Endothelial cell of umbilical vein (primary cell): ENCODE results near the gene SOCS7. TPM values are rescaled to one million over a fixed set of nuclear protein-coding genes. Genes with fewer than 3 reads are reported as not detected.

ENCODE experiments used
- BruUV-seq: library from RNA; stranded (reverse); fragments of 400-500 nt; replicated peaks from 2 replicates; lab custom pipeline; 2021; lab: Mats Ljungman, UMichigan
- CTCF ChIA-PET: fragments of 300-600, 350-600 bp; sonication (Branson Sonifier 250); formaldehyde crosslinking; loops from one replicate; lab custom pipeline; 2021; ENCODE audit warnings: antibody characterized with exemption, inconsistent platforms; lab: Charles Lee
- POLR2A ChIA-PET: fragments of 300-600, 350-600 bp; sonication (Branson Sonifier 250); formaldehyde crosslinking; loops from one replicate; lab custom pipeline; 2021; ENCODE audit warnings: antibody characterized with exemption, inconsistent platforms; lab: Charles Lee
- DNase-seq: peaks from one replicate; pipeline ENCODE4 v3.0.0-alpha.2; 2011; ENCODE audit warnings: low read depth, low spot score
- FAIRE-seq: peaks from 2 replicates; lab custom pipeline; 2011; peaks lifted over from hg19 to GRCh38; lab: Jason Lieb, UNC
- H2AFZ ChIP-seq: 2 replicates; pipeline ENCODE4 v1.6.0; 2012; ENCODE audit warnings: low read depth, low read length, control low read depth, inconsistent platforms
- H3K27ac ChIP-seq: 2 replicates; pipeline ENCODE4 v1.5.1; 2011; ENCODE audit warnings: low read depth, mild to moderate bottlenecking, control low read depth, low read length, moderate library complexity; ENCODE audit not compliant: insufficient read depth
- H3K27me3 ChIP-seq, 2 experiments: 2 replicates each; pipeline versions ENCODE4 v1.6.0 to v1.6.1; 2011; ENCODE audit warnings: low read length in 2 of 2, mixed read lengths in 1 of 2; ENCODE audit not compliant: control insufficient read depth in 2 of 2, insufficient read depth in 2 of 2
- H3K36me3 ChIP-seq, 2 experiments: 2 replicates in 1 of 2; 3 replicates in 1 of 2; pipeline ENCODE4 v1.5.1; 2011; ENCODE audit warnings: low read length in 2 of 2, mild to moderate bottlenecking in 1 of 2, moderate library complexity in 1 of 2; ENCODE audit not compliant: control insufficient read depth in 2 of 2, insufficient read depth in 2 of 2; ENCODE audit errors: extremely low read depth in 1 of 2
- H3K4me1 ChIP-seq: 3 replicates; pipeline ENCODE4 v1.5.1; 2011; ENCODE audit warnings: mild to moderate bottlenecking, low read length; ENCODE audit not compliant: control insufficient read depth, insufficient read depth; ENCODE audit errors: extremely low read depth
- H3K4me2 ChIP-seq: 2 replicates; pipeline ENCODE4 v1.6.1; 2011; ENCODE audit warnings: low read length, control low read depth, mixed read lengths; ENCODE audit not compliant: insufficient read depth
- H3K4me3 ChIP-seq, 3 experiments: fragments of 200-600 bp in 1 of 3; sonication (generic), shearing (Covaris generic) in 1 of 3; replicated peaks in 1 of 3; 2 replicates each; pipeline ENCODE4 v1.5.1; 2011 to 2016; ENCODE audit warnings: control low read depth in 3 of 3, low read length in 3 of 3, mild to moderate bottlenecking in 2 of 3, inconsistent platforms in 1 of 3, low read depth in 1 of 3, moderate library complexity in 1 of 3; ENCODE audit not compliant: insufficient read depth in 1 of 3
- H3K79me2 ChIP-seq: 2 replicates; pipeline ENCODE4 v1.6.0; 2012; ENCODE audit warnings: low read length, inconsistent platforms; ENCODE audit not compliant: control insufficient read depth, insufficient read depth
- H3K9ac ChIP-seq: replicated peaks from 2 replicates; pipeline ENCODE3; 2011; ENCODE audit warnings: low read length, control low read depth; ENCODE audit not compliant: insufficient read depth; ENCODE audit errors: extremely low read depth
- H3K9me1 ChIP-seq: replicated peaks from 3 replicates; pipeline ENCODE4 v1.6.0; 2011; ENCODE audit warnings: mild to moderate bottlenecking, low read length; ENCODE audit not compliant: control insufficient read depth, insufficient read depth; ENCODE audit errors: extremely low read depth
- H3K9me3 ChIP-seq: replicated peaks from 2 replicates; pipeline ENCODE4 v1.5.1; 2012; ENCODE audit warnings: low read length, inconsistent platforms; ENCODE audit not compliant: control insufficient read depth, insufficient read depth
- H4K20me1 ChIP-seq: replicated peaks from 2 replicates; pipeline ENCODE3; 2011; ENCODE audit warnings: mild to moderate bottlenecking, low read length; ENCODE audit not compliant: control insufficient read depth, insufficient read depth; ENCODE audit errors: extremely low read depth
- CTCF ChIP-seq, 2 donors: IDR thresholded peaks; 1 replicate in 1 of 2; 2 replicates in 1 of 2; pipeline ENCODE4 v1.5.1; 2011; ENCODE audit warnings: low read length in 2 of 2, mild to moderate bottlenecking in 2 of 2, moderate library complexity in 2 of 2, control low read depth in 1 of 2, inconsistent platforms in 1 of 2, low read depth in 1 of 2; ENCODE audit not compliant: insufficient read depth in 1 of 2; ENCODE audit errors: extremely low read depth in 1 of 2
- EZH2 ChIP-seq: IDR thresholded peaks from 2 replicates; pipeline ENCODE4 v1.6.1; 2012; ENCODE audit warnings: borderline replicate concordance, low read depth, mild to moderate bottlenecking, moderate library complexity, low read length, inconsistent platforms; ENCODE audit not compliant: severe bottlenecking
- FOS ChIP-seq: IDR thresholded peaks from 2 replicates; pipeline ENCODE4 v1.6.1; 2011; ENCODE audit warnings: mild to moderate bottlenecking, low read length, moderate library complexity, borderline replicate concordance; ENCODE audit not compliant: insufficient read depth
- GATA2 ChIP-seq: IDR thresholded peaks from 2 replicates; pipeline ENCODE4 v1.7.0; 2011; ENCODE audit warnings: low read depth, mild to moderate bottlenecking, moderate library complexity, mixed read lengths, low read length; ENCODE audit not compliant: insufficient read length, insufficient read depth
- JUN ChIP-seq: IDR thresholded peaks from 2 replicates; pipeline ENCODE4 v1.6.1; 2011; ENCODE audit warnings: borderline replicate concordance, low read depth; ENCODE audit not compliant: insufficient read length, insufficient read depth
- MAX ChIP-seq: IDR thresholded peaks from 2 replicates; pipeline ENCODE4 v1.6.1; 2011; ENCODE audit not compliant: insufficient read depth, insufficient read length
- MYC ChIP-seq: IDR thresholded peaks from one replicate; pipeline ENCODE4 v1.6.1; 2011; ENCODE audit warnings: mild to moderate bottlenecking, low read depth, low read length
- POLR2A ChIP-seq: IDR thresholded peaks from 2 replicates; pipeline ENCODE4 v1.6.1; 2012; ENCODE audit warnings: low read depth, mild to moderate bottlenecking, control low read depth, low read length
- POLR2AphosphoS5 ChIP-seq: IDR thresholded peaks from 2 replicates; pipeline ENCODE4 v1.6.1; 2012; ENCODE audit warnings: low read depth, mild to moderate bottlenecking, control low read depth, low read length, moderate library complexity; ENCODE audit not compliant: insufficient read depth
- dilution Hi-C: fragments of 300-500 bp; cut with MboI; formaldehyde crosslinking; loops from one replicate; pipeline ENCODE4 v1.15.0; 2019; ENCODE audit warnings: low sequenced_read_pairs; ENCODE audit not compliant: extremely low pct_ligation_motif_present
- intact Hi-C: fragments of 100-400 bp; cut with micrococcal nuclease; formaldehyde crosslinking; loops from one replicate; pipeline ENCODE4 v1.10.0; 2022
- polyA plus RNA-seq, 4 experiments: library from polyadenylated mRNA; depleted of rRNA in 3 of 4; stranded (reverse) in 3 of 4; unstranded in 1 of 4; fragments of >200 nt; gene quantifications; 2 replicates each; pipeline versions ENCODE4 v1.2.1 to v1.2.3, GENCODE V29; 2011 to 2012; ENCODE audit warnings: missing spikeins in 1 of 4
- total RNA-seq: library from RNA; stranded (reverse); gene quantifications from 2 replicates; pipeline ENCODE4 v1.2.3, GENCODE V29; 2021

Gene SOCS7
- total and polyA plus RNA-seq, 2 donors (not counting 3 experiments of a cell fraction or from before 2014, with no cell fraction given) = 5.9 to 10.4 TPM

GRCh38 chr17:38404174-38404943 is 52.7 kb downstream of the SOCS7 start:
- ChIA-PET CTCF (interaction anchor here (0.8 to 2.4 kb wide), 5 partner anchors 7 to 55 kb away, joined by 3 to 14 read pairs (median 4); partner anchors contain the start of gene SOCS7), POLR2A (no interaction called here)
- Histone ChIP-seq H3K36me3 (peaks cover 0 to 2% of the 10 kb centered on the region in 2 experiments), H3K4me1 (no peaks in the 10 kb centered on the region), H3K9ac (no peak overlapping the region), H3K27me3 (no peaks in the 10 kb centered on the region), H3K9me3 (no peaks in the 10 kb centered on the region), H3K9me1 (no peaks in the 10 kb centered on the region), H2AFZ (no peak overlapping the region), H3K27ac (no peak overlapping the region), H3K4me2 (no peak overlapping the region), H3K4me3 (no peak overlapping the region), H3K79me2 (no peaks in the 10 kb centered on the region), H4K20me1 (no peaks in the 10 kb centered on the region)
- dilution Hi-C loops = no loop called here
- TF ChIP-seq MAX (no peak), POLR2AphosphoS5 (no peak), EZH2 (no peak), CTCF (IDR thresholded peaks at IDR 0.05; ENCODE audit: extremely low read depth in 1 of 2, insufficient read depth in 1 of 2, low read depth in 1 of 2, low read length in 2 of 2) (no peak), JUN (no peak), POLR2A (no peak), FOS (no peak), MYC (no peak), GATA2 (no peak)
- no TSS peak for BruUV-seq
- no peak for FAIRE-seq
- intact Hi-C loops = no loop called here
- no peak for DNase-seq
